HG03175 (cell line): ENCODE measurements around the gene PARP4.
"Not testable (repeated sequence)": the region's sequence is repeated elsewhere in the genome, so short reads cannot be mapped to it uniquely, and the experiment has no call there.

Experiments used
- ATAC-seq: cut with Tn5 transposase; IDR thresholded peaks from one replicate; pipeline ENCODE4 v1.9.1; 2021; ENCODE audit warnings: mild to moderate bottlenecking, moderate library complexity; ENCODE audit not compliant: unreplicated experiment

The PARP4 gene

GRCh38 chr13:24380227-24380626 is 132.4 kb downstream of the PARP4 start:
- not testable (repeated sequence) for ATAC-seq

- not testable (repeated sequence) for ATAC-seq
These were observed 141.3 kb downstream of the PARP4 start for GRCh38 chr13:24371273-24371672.
